Neutrophil (primary cell): Measurements from ENCODE around the gene MPPED1.

Experiments
- H3K27ac ChIP-seq: fragments of 200-600 bp; sonication (generic); 2 replicates; pipeline ENCODE4 v1.5.1; 2016; ENCODE audit warnings: mild to moderate bottlenecking, moderate library complexity
- H3K27me3 ChIP-seq: fragments of 200-600 bp; sonication (generic); 2 replicates; pipeline ENCODE4 v1.6.0; 2016; ENCODE audit warnings: mild to moderate bottlenecking
- H3K36me3 ChIP-seq: fragments of 200-600 bp; sonication (generic); 2 replicates; pipeline ENCODE4 v1.5.1; 2017
- H3K4me1 ChIP-seq, 2 experiments: fragments of 200-600 bp in 1 of 2; sonication (generic) in 1 of 2; 1 replicate in 1 of 2; 2 replicates in 1 of 2; pipeline versions ENCODE4 v1.5.1 to v1.6.1; 2013 to 2016; ENCODE audit warnings: low read depth in 1 of 2, low read length in 1 of 2, mild to moderate bottlenecking in 1 of 2, moderate library complexity in 1 of 2; ENCODE audit not compliant: control insufficient read depth in 1 of 2, insufficient read depth in 1 of 2
- H3K4me3 ChIP-seq, 2 experiments: fragments of 200-600 bp in 1 of 2; sonication (generic) in 1 of 2; 1 replicate in 1 of 2; 2 replicates in 1 of 2; pipeline ENCODE4 v1.5.1; 2013 to 2016; ENCODE audit warnings: low read depth in 1 of 2, low read length in 1 of 2, mild to moderate bottlenecking in 1 of 2, moderate library complexity in 1 of 2
- H3K9me3 ChIP-seq: fragments of 200-600 bp; sonication (generic); 2 replicates; pipeline ENCODE4 v1.5.1; 2016
- CTCF ChIP-seq: fragments of 200-600 bp; sonication (generic); IDR thresholded peaks from 2 replicates; pipeline ENCODE4 v1.5.1; 2016; ENCODE audit warnings: antibody characterized with exemption

MPPED1 gene

GRCh38 chr22:43390166-43390565 is 21.6 kb upstream of the MPPED1 start:
- H3K4me3 ChIP-seq: no peak overlapping the region
- H3K36me3 ChIP-seq: no peaks in the 10 kb centered on the region
- H3K27me3 ChIP-seq: peaks cover 30% of the 10 kb centered on the region
- no peak overlapping the region for H3K27ac ChIP-seq
- peaks cover 7 to 11% of the 10 kb centered on the region in 2 experiments for H3K4me1 ChIP-seq
- TF ChIP-seq CTCF: no peak
- no peaks in the 10 kb centered on the region for H3K9me3 ChIP-seq

GRCh38 chr22:43390872-43391271 is 20.9 kb upstream of the MPPED1 start:
- Histone ChIP-seq H3K4me3 (no peak overlapping the region), H3K9me3 (no peaks in the 10 kb centered on the region), H3K27ac (no peak overlapping the region), H3K36me3 (no peaks in the 10 kb centered on the region), H3K27me3 (peaks cover 23% of the 10 kb centered on the region), H3K4me1 (peaks cover 7 to 8% of the 10 kb centered on the region in 2 experiments)
- no peak for TF ChIP-seq CTCF

GRCh38 chr22:43391306-43391705 is 20.5 kb upstream of the MPPED1 start:
- no peak for TF ChIP-seq CTCF
- peaks cover 7% of the 10 kb centered on the region in 2 experiments for H3K4me1 ChIP-seq

GRCh38 chr22:43392385-43392989 is 19.3 kb upstream of the MPPED1 start:
- H3K27ac ChIP-seq: no peak overlapping the region
- no peaks in the 10 kb centered on the region for H3K36me3 ChIP-seq
- H3K4me1 ChIP-seq: peaks cover 7% of the 10 kb centered on the region in 2 experiments
- peaks cover 21% of the 10 kb centered on the region for H3K27me3 ChIP-seq
- no peak overlapping the region for H3K4me3 ChIP-seq
- no peaks in the 10 kb centered on the region for H3K9me3 ChIP-seq
- TF ChIP-seq CTCF: no peak

More at GRCh38 chr22:43391306-43391705, 20.5 kb upstream of the MPPED1 start:
- H3K4me3 ChIP-seq: no peak overlapping the region
- no peaks in the 10 kb centered on the region for H3K9me3 ChIP-seq
- no peaks in the 10 kb centered on the region for H3K36me3 ChIP-seq
- H3K27ac ChIP-seq: no peak overlapping the region
- H3K27me3 ChIP-seq: peaks cover 23% of the 10 kb centered on the region

- no peaks in the 10 kb centered on the region for H3K9me3 ChIP-seq
- H3K27me3 ChIP-seq: peaks cover 13% of the 10 kb centered on the region
- no peak overlapping the region for H3K4me3 ChIP-seq
- H3K4me1 ChIP-seq: peaks cover 7% of the 10 kb centered on the region in 2 experiments
- no peaks in the 10 kb centered on the region for H3K36me3 ChIP-seq
- H3K27ac ChIP-seq: no peak overlapping the region
- no peak for TF ChIP-seq CTCF
Measured at GRCh38 chr22:43393132-43393843, 18.5 kb upstream of the MPPED1 start.
